Activated naive CD4-positive, alpha-beta T cell treated with anti-CD3 and anti-CD28 coated beads, Interleukin-2, amount 10 ng/mL, durations not matched to agents 7 days and 5 days (primary cell): ENCODE results near the gene VTCN1.

Source experiments
- CTCF ChIA-PET: fragments of 350-600 bp; sonication (Branson Sonifier 250); formaldehyde crosslinking; loops from one replicate; lab custom pipeline; 2021; ENCODE audit warnings: antibody characterized with exemption; lab: Charles Lee
- DNase-seq: peaks from one replicate; pipeline ENCODE4 v3.0.0-alpha.2; 2020
- H3K27ac Mint-ChIP-seq: one replicate; pipeline ENCODE4 v1.8.0; 2021; ENCODE audit warnings: mild to moderate bottlenecking, moderate library complexity, mixed read lengths
- H3K27me3 Mint-ChIP-seq: one replicate; pipeline ENCODE4 v1.8.0; 2021; ENCODE audit warnings: mild to moderate bottlenecking, mixed read lengths
- H3K36me3 Mint-ChIP-seq: one replicate; pipeline ENCODE4 v1.8.0; 2021; ENCODE audit warnings: mixed read lengths
- H3K4me1 Mint-ChIP-seq: one replicate; pipeline ENCODE4 v1.8.0; 2021; ENCODE audit warnings: mixed read lengths
- H3K4me3 Mint-ChIP-seq: one replicate; pipeline ENCODE4 v1.8.0; 2021; ENCODE audit warnings: mild to moderate bottlenecking, moderate library complexity, mixed read lengths
- H3K9me3 Mint-ChIP-seq: one replicate; pipeline ENCODE4 v1.8.0; 2021; ENCODE audit warnings: mixed read lengths

Gene VTCN1

DNA sequence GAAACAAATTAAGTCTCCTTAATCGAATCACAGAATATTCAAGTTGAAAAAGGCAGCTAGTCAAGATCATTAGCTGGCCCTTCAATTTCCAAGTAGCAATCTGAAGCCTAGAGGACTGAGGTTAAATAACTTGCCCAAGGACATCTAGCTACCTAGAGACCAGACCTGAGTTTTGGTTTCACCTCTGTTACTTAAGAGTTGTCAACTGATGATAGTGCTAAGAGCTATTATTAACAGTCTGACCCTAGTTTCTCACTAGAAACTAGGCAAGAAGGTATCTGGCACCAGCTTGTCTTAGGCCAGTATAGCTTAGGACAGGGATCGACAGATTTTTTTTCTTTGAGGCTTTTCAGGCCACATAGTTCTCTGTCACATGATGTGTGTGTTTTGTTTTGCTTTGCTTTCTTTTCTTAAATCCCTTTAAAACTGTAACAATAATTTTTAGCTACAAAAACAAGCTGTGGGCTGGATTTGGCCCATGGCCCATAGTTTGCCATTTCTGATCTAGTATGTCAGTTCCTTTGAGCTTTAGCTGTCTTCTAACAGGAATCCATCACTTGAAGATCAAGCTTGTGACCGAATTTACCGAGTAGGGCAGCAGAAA lies 112.3 kb downstream of the VTCN1 start:
- no peaks in the 10 kb centered on the region for H3K9me3 Mint-ChIP-seq
- H3K4me3 Mint-ChIP-seq: no peak overlapping the region
- H3K36me3 Mint-ChIP-seq: peaks cover 70% of the 10 kb centered on the region
- peaks cover 8% of the 10 kb centered on the region for H3K4me1 Mint-ChIP-seq
- H3K27me3 Mint-ChIP-seq: no peaks in the 10 kb centered on the region
- CTCF ChIA-PET: interaction anchor here (0.6 to 1.5 kb wide), 4 partner anchors 21 to 428 kb away, joined by 3 to 5 read pairs (median 4); no protein-coding TSS in a partner anchor
- DNase-seq: no peak
- H3K27ac Mint-ChIP-seq: no peak overlapping the region

DNA sequence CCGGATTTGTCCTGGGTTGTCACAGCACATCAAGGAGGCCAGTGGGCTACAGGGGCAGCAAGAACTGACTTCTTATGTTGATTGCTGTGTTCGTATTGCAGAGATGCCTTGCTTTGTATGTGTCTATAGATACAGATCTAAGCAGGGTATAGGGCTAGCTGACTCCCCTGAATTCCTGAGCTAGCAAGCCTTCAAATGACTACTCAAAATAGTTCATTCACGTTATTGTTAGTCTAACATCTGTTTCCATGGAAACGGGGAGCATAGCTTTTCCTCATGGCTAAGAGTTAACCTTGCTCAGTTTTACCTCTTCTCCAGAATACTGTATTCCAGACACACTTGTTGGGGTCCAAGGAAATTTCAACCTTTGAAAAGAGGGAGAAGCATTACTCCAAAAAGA lies 113.3 kb downstream of the VTCN1 start:
- Mint-ChIP-seq H3K36me3 (peaks cover 68% of the 10 kb centered on the region), H3K4me1 (peaks cover 15% of the 10 kb centered on the region), H3K27me3 (no peaks in the 10 kb centered on the region), H3K9me3 (no peaks in the 10 kb centered on the region), H3K4me3 (no peak overlapping the region), H3K27ac (no peak overlapping the region)
- no peak for DNase-seq
- CTCF ChIA-PET: interaction anchor here (1.5 kb wide), 1 partner anchor 20 kb away, joined by 4 read pairs; no protein-coding TSS in a partner anchor

DNA sequence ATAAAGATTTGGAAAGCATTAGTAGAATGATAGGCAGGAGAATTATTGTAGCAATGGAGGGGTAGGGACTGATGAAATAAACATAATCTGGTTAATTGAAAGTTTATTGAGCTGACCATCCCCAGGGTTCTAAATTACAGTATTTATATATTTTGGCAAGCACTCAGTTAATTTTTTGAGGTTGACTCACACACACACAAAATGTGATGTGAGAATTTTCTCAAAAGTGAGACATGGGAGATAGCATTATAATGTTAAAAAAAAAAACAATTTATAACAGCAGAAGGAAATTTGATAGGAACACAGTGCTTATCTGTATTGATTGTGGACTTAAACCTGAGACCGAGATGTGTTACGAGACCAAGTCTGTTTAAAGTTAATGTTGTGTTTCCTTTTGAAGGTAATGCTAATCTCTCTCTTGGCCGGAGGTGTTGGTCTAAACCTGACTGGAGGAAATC lies 113.7 kb downstream of the VTCN1 start:
- Mint-ChIP-seq H3K4me3 (no peak overlapping the region), H3K36me3 (peaks cover 67% of the 10 kb centered on the region), H3K4me1 (peaks cover 15% of the 10 kb centered on the region), H3K27ac (no peak overlapping the region), H3K27me3 (no peaks in the 10 kb centered on the region), H3K9me3 (no peaks in the 10 kb centered on the region)
- CTCF ChIA-PET: no interaction called here
- no peak for DNase-seq

DNA sequence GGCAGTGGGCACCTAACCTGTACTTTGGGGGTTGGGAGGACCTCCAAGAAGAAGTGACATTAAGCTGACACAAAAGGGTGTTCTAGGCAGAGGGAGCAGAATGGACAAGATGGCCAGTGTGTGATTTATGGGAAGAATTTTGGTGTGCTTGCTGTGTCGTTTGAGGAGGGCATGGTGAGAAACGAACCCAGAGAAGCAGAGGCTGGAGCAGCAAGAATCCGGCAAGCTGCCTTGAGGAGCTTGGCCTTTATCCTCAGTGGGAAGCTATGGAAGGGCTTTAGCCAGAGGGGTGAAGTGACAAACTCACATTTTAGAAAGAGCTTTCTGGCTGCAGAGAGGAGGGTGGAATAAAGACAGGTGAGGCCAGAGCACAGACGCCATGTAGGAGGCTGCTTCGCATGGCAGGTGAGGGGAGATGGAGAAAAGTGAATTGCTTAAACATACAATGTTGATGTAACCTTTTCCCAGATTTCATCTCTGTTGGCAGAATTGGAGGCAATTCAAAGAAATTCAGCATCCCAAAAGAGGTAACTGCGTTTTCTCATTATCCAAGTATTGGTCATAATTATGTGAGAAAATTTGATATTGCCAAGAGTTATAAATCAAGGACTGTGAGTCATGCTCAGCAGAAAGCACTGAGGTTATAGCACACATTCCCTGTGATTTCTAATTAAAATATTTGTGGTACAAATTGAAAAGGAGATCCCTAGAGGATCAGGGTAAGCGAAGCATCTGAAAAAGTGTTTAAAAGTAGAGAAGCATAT lies 115.7 kb downstream of the VTCN1 start:
- H3K4me1 Mint-ChIP-seq: peaks cover 15% of the 10 kb centered on the region
- no peaks in the 10 kb centered on the region for H3K27me3 Mint-ChIP-seq
- H3K4me3 Mint-ChIP-seq: no peak overlapping the region
- CTCF ChIA-PET: interaction anchor here (1.1 to 3.7 kb wide), 7 partner anchors 8 to 594 kb away, joined by 3 to 20 read pairs (median 4); partner anchors contain the start of gene TTF2
- DNase-seq: no peak
- H3K9me3 Mint-ChIP-seq: no peaks in the 10 kb centered on the region
- H3K27ac Mint-ChIP-seq: no peak overlapping the region
- peaks cover 70% of the 10 kb centered on the region for H3K36me3 Mint-ChIP-seq

DNA sequence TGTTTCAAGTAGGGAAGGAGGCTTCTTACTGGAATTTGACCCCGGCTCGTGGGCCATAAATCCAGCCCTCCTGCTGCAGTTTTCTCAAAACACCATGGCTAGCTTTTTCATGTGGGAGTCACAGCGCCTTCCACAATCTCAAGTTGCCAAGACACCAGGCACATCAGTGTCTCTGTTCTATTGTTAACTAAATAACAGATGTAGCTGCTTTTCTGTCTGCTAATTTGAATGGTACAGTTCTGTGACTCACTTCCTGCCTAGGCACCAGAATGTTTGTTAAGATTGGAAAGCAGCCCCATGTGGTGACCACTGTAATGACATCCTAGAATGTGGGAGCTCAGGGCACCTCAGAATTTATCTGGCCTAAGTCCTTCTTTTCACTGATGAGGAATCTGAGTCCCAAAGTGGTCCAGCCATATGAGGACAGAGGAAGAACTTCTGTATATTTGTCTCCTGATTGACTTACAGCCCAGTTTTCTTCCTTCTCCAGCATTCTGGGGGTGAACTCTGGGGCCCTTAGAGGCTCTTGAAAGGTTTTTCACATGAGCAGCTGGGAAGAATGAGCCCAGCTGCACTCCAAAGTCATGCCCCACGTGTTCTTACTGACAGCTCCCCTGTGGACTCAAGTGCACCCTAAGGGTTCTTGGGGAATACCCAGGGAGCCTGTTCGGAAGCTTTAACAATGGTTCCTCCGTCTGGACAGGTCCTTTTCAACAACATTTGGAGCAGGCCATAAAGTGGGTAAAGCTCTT lies 116.7 kb downstream of the VTCN1 start:
- Mint-ChIP-seq H3K27ac (peak overlapping the region; percentile 39), H3K27me3 (no peaks in the 10 kb centered on the region), H3K4me1 (peaks cover 15% of the 10 kb centered on the region), H3K36me3 (peaks cover 66% of the 10 kb centered on the region), H3K4me3 (no peak overlapping the region), H3K9me3 (no peaks in the 10 kb centered on the region)
- DNase-seq: peak; percentile 57
- CTCF ChIA-PET: interaction anchor here (0.6 to 3.7 kb wide), 14 partner anchors 8 to 802 kb away, joined by 3 to 20 read pairs (median 3); partner anchors contain the start of gene TTF2
